Measurements from ENCODE around the gene EPB41L5.

GRCh38 chr2:120077896-120078295 lies 65.0 kb downstream of the EPB41L5 start:
- TF ChIP-seq, protein P1, sequence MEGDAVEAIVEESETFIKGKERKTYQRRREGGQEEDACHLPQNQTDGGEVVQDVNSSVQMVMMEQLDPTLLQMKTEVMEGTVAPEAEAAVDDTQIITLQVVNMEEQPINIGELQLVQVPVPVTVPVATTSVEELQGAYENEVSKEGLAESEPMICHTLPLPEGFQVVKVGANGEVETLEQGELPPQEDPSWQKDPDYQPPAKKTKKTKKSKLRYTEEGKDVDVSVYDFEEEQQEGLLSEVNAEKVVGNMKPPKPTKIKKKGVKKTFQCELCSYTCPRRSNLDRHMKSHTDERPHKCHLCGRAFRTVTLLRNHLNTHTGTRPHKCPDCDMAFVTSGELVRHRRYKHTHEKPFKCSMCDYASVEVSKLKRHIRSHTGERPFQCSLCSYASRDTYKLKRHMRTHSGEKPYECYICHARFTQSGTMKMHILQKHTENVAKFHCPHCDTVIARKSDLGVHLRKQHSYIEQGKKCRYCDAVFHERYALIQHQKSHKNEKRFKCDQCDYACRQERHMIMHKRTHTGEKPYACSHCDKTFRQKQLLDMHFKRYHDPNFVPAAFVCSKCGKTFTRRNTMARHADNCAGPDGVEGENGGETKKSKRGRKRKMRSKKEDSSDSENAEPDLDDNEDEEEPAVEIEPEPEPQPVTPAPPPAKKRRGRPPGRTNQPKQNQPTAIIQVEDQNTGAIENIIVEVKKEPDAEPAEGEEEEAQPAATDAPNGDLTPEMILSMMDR (IDR thresholded peaks at IDR 0.05; ENCODE audit: insufficient read depth, low read length), result no peak
- TF ChIP-seq POLR2AphosphoS5 (IDR thresholded peaks at IDR 0.05; ENCODE audit: low read depth), result no peak
